OCI-LY1 (cell line): ENCODE measurements around the gene P3H2.

Experiments
- H2AFZ ChIP-seq: fragments of 200-600 bp; sonication (generic), shearing (Covaris generic); 2 replicates; pipeline ENCODE4 v1.6.0; 2014; ENCODE audit warnings: antibody characterized with exemption, mild to moderate bottlenecking, low read length
- H3F3A ChIP-seq: fragments of 200-600 bp; sonication (generic), shearing (Covaris generic); 2 replicates; pipeline ENCODE4 v1.6.0; 2014; ENCODE audit warnings: mild to moderate bottlenecking, antibody characterized with exemption, low read length, moderate library complexity; ENCODE audit not compliant: insufficient read depth
- H3K27ac ChIP-seq: fragments of 200-600 bp; sonication (generic); 2 replicates; pipeline ENCODE4 v1.5.1; 2014; ENCODE audit warnings: low read length, mixed run types, mild to moderate bottlenecking, low read depth; ENCODE audit not compliant: poor library complexity, severe bottlenecking
- H3K27me3 ChIP-seq: fragments of 200-600 bp; sonication (generic); 2 replicates; pipeline ENCODE4 v1.6.0; 2014; ENCODE audit warnings: antibody characterized with exemption, mild to moderate bottlenecking, low read length, moderate library complexity; ENCODE audit not compliant: insufficient read depth
- H3K36me3 ChIP-seq: fragments of 200-600 bp; sonication (generic); 2 replicates; pipeline ENCODE4 v1.6.1; 2014; ENCODE audit warnings: mild to moderate bottlenecking, antibody characterized with exemption, low read length, moderate library complexity, mixed read lengths; ENCODE audit not compliant: insufficient read depth
- H3K4me1 ChIP-seq: fragments of 200-600 bp; sonication (generic); 2 replicates; pipeline ENCODE4 v1.5.1; 2014; ENCODE audit warnings: mild to moderate bottlenecking, low read length, moderate library complexity; ENCODE audit not compliant: insufficient read depth, severe bottlenecking
- H3K4me2 ChIP-seq: fragments of 200-600 bp; sonication (generic), shearing (Covaris generic); 2 replicates; pipeline ENCODE4 v1.6.1; 2014; ENCODE audit warnings: low read length
- H3K4me3 ChIP-seq: fragments of 200-600 bp; sonication (generic); 2 replicates; pipeline ENCODE4 v1.5.1; 2014; ENCODE audit warnings: low read length, low read depth, mild to moderate bottlenecking, mixed read lengths; ENCODE audit not compliant: poor library complexity, severe bottlenecking
- H3K79me2 ChIP-seq: fragments of 200-600 bp; shearing (Covaris generic); 2 replicates; pipeline ENCODE4 v1.6.1; 2016; ENCODE audit warnings: mixed run types, low read length, mixed read lengths; ENCODE audit not compliant: insufficient read depth
- H3K9ac ChIP-seq: fragments of 200-600 bp; sonication (generic), shearing (Covaris generic); 2 replicates; pipeline ENCODE4 v1.6.1; 2014; ENCODE audit warnings: mild to moderate bottlenecking, low read length, mixed read lengths
- H3K9me2 ChIP-seq: fragments of 200-600 bp; sonication (generic), shearing (Covaris generic); 2 replicates; pipeline ENCODE4 v1.6.1; 2014; ENCODE audit warnings: low read depth, mild to moderate bottlenecking, low read length, mixed read lengths
- H3K9me3 ChIP-seq: fragments of 200-600 bp; shearing (Covaris generic); 2 replicates; pipeline ENCODE4 v1.6.1; 2014; ENCODE audit warnings: low read length, mixed read lengths
- H4K20me1 ChIP-seq: fragments of 200-600 bp; sonication (generic), shearing (Covaris generic); 2 replicates; pipeline ENCODE4 v1.6.0; 2016; ENCODE audit warnings: mild to moderate bottlenecking, low read length; ENCODE audit not compliant: insufficient read depth
- CTCF ChIP-seq: fragments of 200-600 bp; sonication (generic), shearing (Covaris generic); IDR thresholded peaks from 2 replicates; pipeline ENCODE4 v1.5.1; 2017; ENCODE audit warnings: mild to moderate bottlenecking, antibody characterized with exemption, low read length, moderate library complexity, mixed read lengths
- EZH2 ChIP-seq: fragments of 200-600 bp; sonication (generic), shearing (Covaris generic); IDR thresholded peaks from 2 replicates; pipeline ENCODE4 v1.8.0; 2017; ENCODE audit warnings: borderline replicate concordance, mixed run types, mild to moderate bottlenecking, antibody characterized with exemption, low read length, moderate library complexity, mixed read lengths

The P3H2 gene

GRCh38 chr3:190159902-190160435 lies 39.3 kb upstream of the P3H2 start:
- H3K4me3 ChIP-seq, result no peak overlapping the region
- no peaks in the 10 kb centered on the region for H3F3A ChIP-seq
- TF ChIP-seq CTCF (no peak), EZH2 (no peak)
- H2AFZ ChIP-seq, result no peak overlapping the region
- H3K36me3 ChIP-seq, result no peaks in the 10 kb centered on the region
- H3K9me2 ChIP-seq, result no peaks in the 10 kb centered on the region
- no peaks in the 10 kb centered on the region for H3K9me3 ChIP-seq
- H3K27ac ChIP-seq, result no peak overlapping the region
- H3K79me2 ChIP-seq, result no peaks in the 10 kb centered on the region
- no peaks in the 10 kb centered on the region for H3K27me3 ChIP-seq
- no peaks in the 10 kb centered on the region for H4K20me1 ChIP-seq
- no peaks in the 10 kb centered on the region for H3K4me1 ChIP-seq
- no peak overlapping the region for H3K9ac ChIP-seq
- H3K4me2 ChIP-seq, result no peak overlapping the region

GRCh38 chr3:190158261-190158660 lies 37.6 kb upstream of the P3H2 start:
- Histone ChIP-seq H3K9ac (no peak overlapping the region), H3K4me1 (no peaks in the 10 kb centered on the region), H4K20me1 (no peaks in the 10 kb centered on the region), H3K4me2 (no peak overlapping the region), H2AFZ (no peak overlapping the region), H3K4me3 (no peak overlapping the region), H3K9me2 (no peaks in the 10 kb centered on the region), H3K27ac (no peak overlapping the region), H3K9me3 (no peaks in the 10 kb centered on the region), H3K27me3 (no peaks in the 10 kb centered on the region), H3K79me2 (no peaks in the 10 kb centered on the region), H3F3A (no peaks in the 10 kb centered on the region), H3K36me3 (no peaks in the 10 kb centered on the region)
- TF ChIP-seq CTCF (no peak), EZH2 (no peak)

GRCh38 chr3:190155752-190156151 lies 35.1 kb upstream of the P3H2 start:
- TF ChIP-seq CTCF, result no peak
- no peak for TF ChIP-seq EZH2
- Histone ChIP-seq H4K20me1 (no peaks in the 10 kb centered on the region), H3K27ac (no peak overlapping the region), H3K36me3 (no peaks in the 10 kb centered on the region), H3F3A (no peaks in the 10 kb centered on the region), H2AFZ (no peak overlapping the region), H3K4me2 (no peak overlapping the region), H3K9ac (no peak overlapping the region), H3K4me3 (no peak overlapping the region), H3K9me2 (no peaks in the 10 kb centered on the region), H3K4me1 (no peaks in the 10 kb centered on the region), H3K79me2 (no peaks in the 10 kb centered on the region), H3K9me3 (no peaks in the 10 kb centered on the region), H3K27me3 (no peaks in the 10 kb centered on the region)
